Hepatocyte (in vitro differentiated cells): ENCODE results near the gene TPGS1. TPM values are rescaled to one million over a fixed set of nuclear protein-coding genes. Genes with fewer than 3 reads are reported as not detected.

Experiments
- DNase-seq: peaks from one replicate; pipeline ENCODE4 v3.0.0-alpha.2; 2016; ENCODE audit warnings: low spot score
- H2AFZ ChIP-seq: fragments of 200-600 bp; sonication (generic); 2 replicates; pipeline ENCODE4 v1.6.0; 2016; ENCODE audit warnings: antibody characterized with exemption, mild to moderate bottlenecking
- H3K27ac ChIP-seq: fragments of 200-600 bp; sonication (generic); 2 replicates; pipeline ENCODE4 v1.5.1; 2016; ENCODE audit warnings: mild to moderate bottlenecking
- H3K27me3 ChIP-seq: fragments of 200-600 bp; sonication (generic); 2 replicates; pipeline ENCODE4 v1.6.1; 2016
- H3K36me3 ChIP-seq: fragments of 200-600 bp; sonication (generic); replicated peaks from 2 replicates; pipeline ENCODE4 v1.5.1; 2016; ENCODE audit warnings: low read depth; ENCODE audit not compliant: insufficient read depth
- H3K4me1 ChIP-seq: fragments of 200-600 bp; sonication (generic); 2 replicates; pipeline ENCODE4 v1.5.1; 2016; ENCODE audit warnings: mild to moderate bottlenecking, moderate library complexity; ENCODE audit not compliant: insufficient read depth
- H3K4me2 ChIP-seq: fragments of 200-600 bp; sonication (generic); 2 replicates; pipeline ENCODE4 v1.6.0; 2016
- H3K4me3 ChIP-seq: fragments of 200-600 bp; sonication (generic); 2 replicates; pipeline ENCODE4 v1.5.1; 2016; ENCODE audit warnings: mild to moderate bottlenecking
- H3K79me2 ChIP-seq: fragments of 200-600 bp; sonication (generic); 2 replicates; pipeline ENCODE4 v1.6.0; 2017; ENCODE audit warnings: mild to moderate bottlenecking
- H3K9me2 ChIP-seq: fragments of 200-600 bp; sonication (generic); replicated peaks from 2 replicates; pipeline ENCODE4 v1.6.0; 2017; ENCODE audit warnings: mild to moderate bottlenecking; ENCODE audit not compliant: insufficient read depth
- H3K9me3 ChIP-seq: fragments of 200-600 bp; sonication (generic); 2 replicates; pipeline ENCODE4 v1.5.1; 2016; ENCODE audit warnings: low read depth, mild to moderate bottlenecking
- H4K20me1 ChIP-seq: fragments of 200-600 bp; sonication (generic); 2 replicates; pipeline ENCODE4 v1.6.0; 2016; ENCODE audit warnings: mild to moderate bottlenecking; ENCODE audit not compliant: insufficient read depth, poor library complexity, severe bottlenecking
- CTCF ChIP-seq: fragments of 200-600 bp; sonication (generic); IDR thresholded peaks from 2 replicates; pipeline ENCODE4 v1.5.1; 2016; ENCODE audit warnings: antibody characterized with exemption, mild to moderate bottlenecking; ENCODE audit not compliant: poor library complexity
- EZH2 ChIP-seq: fragments of 200-600 bp; sonication (generic); IDR thresholded peaks from 2 replicates; pipeline ENCODE4 v1.6.1; 2016; ENCODE audit warnings: antibody characterized with exemption, mild to moderate bottlenecking, borderline replicate concordance
- EZH2phosphoT487 ChIP-seq: fragments of 200-600 bp; sonication (generic); IDR thresholded peaks from one replicate; pipeline ENCODE4 v1.6.1; 2018; ENCODE audit warnings: antibody characterized with exemption, mild to moderate bottlenecking, low read depth, moderate library complexity; ENCODE audit not compliant: unreplicated experiment, severe bottlenecking
- WGBS: methylation state at CpG from one replicate; pipeline ENCODE4 v1.1.6; 2016; ENCODE audit warnings: low lambda C conversion rate; ENCODE audit errors: missing lambda C conversion rate; 5-methylcytosine and 5-hydroxymethylcytosine counted together
- polyA plus RNA-seq: library from polyadenylated mRNA; unstranded; fragments of >200 nt; fragmentation: Nextera tagmentation; extraction: Ambion mirVana; gene quantifications from 2 replicates; pipeline ENCODE4 v1.2.1, GENCODE V29; 2016
- total RNA-seq: library from RNA; depleted of rRNA; stranded (reverse); fragments of >200 nt; gene quantifications from 2 replicates; pipeline ENCODE4 v1.2.3, GENCODE V29; 2014

Gene TPGS1
- total and polyA plus RNA-seq, 2 experiments from 2014 or later = 44.9 to 61.0 TPM

GRCh38 chr19:470701-471100 lies 36.6 kb upstream of the TPGS1 start:
- Histone ChIP-seq H2AFZ (no peak overlapping the region), H3K4me1 (no peaks in the 10 kb centered on the region), H4K20me1 (no peaks in the 10 kb centered on the region), H3K79me2 (no peaks in the 10 kb centered on the region), H3K4me3 (no peak overlapping the region), H3K9me2 (no peaks in the 10 kb centered on the region), H3K4me2 (no peak overlapping the region), H3K9me3 (no peaks in the 10 kb centered on the region), H3K36me3 (no peaks in the 10 kb centered on the region), H3K27me3 (no peaks in the 10 kb centered on the region), H3K27ac (no peak overlapping the region)
- TF ChIP-seq EZH2 (no peak), CTCF (no peak), EZH2phosphoT487 (no peak)
- WGBS = 92% methylated on average over 20 of the region's 20 CpGs
- DNase-seq = no peak

- no peaks in the 10 kb centered on the region for H3K4me1 ChIP-seq
- DNase-seq = no peak
- no peak overlapping the region for H3K4me2 ChIP-seq
- no peaks in the 10 kb centered on the region for H3K79me2 ChIP-seq
- no peak for TF ChIP-seq EZH2phosphoT487
- no peak for TF ChIP-seq EZH2
- no peak for TF ChIP-seq CTCF
- H3K27me3 ChIP-seq = no peaks in the 10 kb centered on the region
- WGBS = 75% methylated on average over 23 of the region's 23 CpGs
- no peaks in the 10 kb centered on the region for H3K36me3 ChIP-seq
- no peaks in the 10 kb centered on the region for H3K9me2 ChIP-seq
- H3K9me3 ChIP-seq = no peaks in the 10 kb centered on the region
- H2AFZ ChIP-seq = no peak overlapping the region
- H3K27ac ChIP-seq = no peak overlapping the region
- H4K20me1 ChIP-seq = no peaks in the 10 kb centered on the region
- H3K4me3 ChIP-seq = no peak overlapping the region
Measured at GRCh38 chr19:472005-472858, 35.1 kb upstream of the TPGS1 start.

GRCh38 chr19:474126-475078 lies 32.9 kb upstream of the TPGS1 start:
- no peak overlapping the region for H3K27ac ChIP-seq
- no peak for TF ChIP-seq CTCF
- H3K9me2 ChIP-seq = no peaks in the 10 kb centered on the region
- H3K4me3 ChIP-seq = no peak overlapping the region
- WGBS = 90% methylated on average over 50 of the region's 57 CpGs
- no peak overlapping the region for H2AFZ ChIP-seq
- no peak for DNase-seq
- H3K4me2 ChIP-seq = no peak overlapping the region
- no peaks in the 10 kb centered on the region for H4K20me1 ChIP-seq
- H3K27me3 ChIP-seq = no peaks in the 10 kb centered on the region
- no peaks in the 10 kb centered on the region for H3K79me2 ChIP-seq
- no peaks in the 10 kb centered on the region for H3K4me1 ChIP-seq
- no peaks in the 10 kb centered on the region for H3K9me3 ChIP-seq
- no peaks in the 10 kb centered on the region for H3K36me3 ChIP-seq
